Colon (tissue), 2 donors: ENCODE results near the gene NELFE.
"Not testable (repeated sequence)": the region's sequence is repeated elsewhere in the genome, so short reads cannot be mapped to it uniquely, and the experiment has no call there.

ENCODE experiments used
- FAIRE-seq: peaks from 2 replicates; lab custom pipeline; 2012; peaks lifted over from hg19 to GRCh38; lab: Jason Lieb, UNC
- donor health status: control.
- donor health status: control.

NELFE gene

DNA sequence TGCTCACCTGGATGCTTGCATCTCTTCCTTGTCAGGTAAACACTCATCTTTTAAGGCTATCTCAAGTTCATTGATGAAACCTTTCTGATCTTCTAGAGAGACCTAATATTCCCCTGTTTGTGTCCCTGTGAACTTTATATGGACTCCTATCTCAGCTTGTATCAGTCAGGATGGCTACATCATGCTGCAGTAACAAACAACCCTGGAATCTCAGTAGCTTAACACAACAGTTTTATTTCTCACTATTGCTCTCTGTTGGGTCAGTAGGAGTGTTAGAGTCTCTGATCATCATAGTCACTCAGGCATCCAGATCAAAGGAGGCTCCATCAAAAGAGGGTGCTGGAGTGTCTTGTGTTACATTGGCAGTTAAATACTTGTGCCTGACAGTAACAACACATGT lies 43.4 kb downstream of the NELFE start:
- FAIRE-seq, result no peak

DNA sequence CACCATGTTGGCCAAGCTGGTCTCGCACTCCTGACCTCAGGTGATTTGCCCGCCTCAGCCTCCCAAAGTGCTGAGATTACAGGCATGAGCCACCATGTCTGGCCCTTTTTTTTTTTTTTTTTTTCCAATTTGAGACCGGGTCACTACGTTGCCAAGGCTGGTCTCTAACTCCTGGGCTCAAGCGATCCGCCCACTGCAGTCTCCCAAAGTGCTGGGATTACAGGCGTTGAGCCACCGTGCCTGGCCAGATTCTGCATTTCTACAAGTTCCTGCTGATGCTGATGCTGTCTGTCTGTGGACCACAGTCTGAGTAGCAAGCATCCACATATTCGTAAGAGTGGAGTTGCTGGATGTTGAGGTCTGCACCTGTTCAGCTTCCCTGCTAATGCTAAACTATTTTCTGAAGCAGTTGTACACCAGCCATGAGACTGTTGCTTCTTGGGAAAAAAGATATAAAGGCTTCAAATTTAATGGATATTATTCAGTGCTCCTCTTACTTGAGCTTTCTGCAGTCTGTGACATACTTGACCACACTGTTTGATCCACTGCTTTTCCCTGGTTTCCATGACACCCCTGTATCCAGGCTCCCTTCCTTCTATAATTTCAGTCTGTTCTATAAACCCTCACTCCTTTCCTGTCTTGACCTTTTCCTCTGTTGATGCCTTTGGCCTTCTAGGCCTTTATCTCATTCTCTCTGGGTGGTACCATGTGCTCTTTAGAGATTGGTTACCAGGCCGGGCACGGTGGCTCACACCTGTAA lies 46.8 kb downstream of the NELFE start:
- no peak for FAIRE-seq

DNA sequence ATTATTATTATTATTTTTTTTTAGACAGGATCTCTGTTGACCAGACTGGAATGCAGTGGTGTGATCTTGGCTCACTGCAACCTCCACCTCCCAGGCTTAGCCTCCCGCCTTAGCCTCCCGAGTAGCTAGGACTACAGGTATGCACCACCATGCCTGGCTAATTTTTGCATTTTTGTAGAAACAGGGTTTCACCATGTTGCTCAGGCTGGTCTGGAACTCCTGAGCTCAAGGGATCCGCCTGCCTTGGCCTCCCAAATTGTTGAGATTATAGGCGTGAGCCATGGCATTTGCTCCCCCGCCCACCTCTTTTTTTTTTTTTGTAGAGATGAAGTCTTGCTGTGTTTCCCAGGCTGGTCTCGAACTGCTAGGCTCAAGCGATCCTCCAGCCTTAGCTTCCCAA lies 49.5 kb downstream of the NELFE start:
- not testable (repeated sequence) for FAIRE-seq

DNA sequence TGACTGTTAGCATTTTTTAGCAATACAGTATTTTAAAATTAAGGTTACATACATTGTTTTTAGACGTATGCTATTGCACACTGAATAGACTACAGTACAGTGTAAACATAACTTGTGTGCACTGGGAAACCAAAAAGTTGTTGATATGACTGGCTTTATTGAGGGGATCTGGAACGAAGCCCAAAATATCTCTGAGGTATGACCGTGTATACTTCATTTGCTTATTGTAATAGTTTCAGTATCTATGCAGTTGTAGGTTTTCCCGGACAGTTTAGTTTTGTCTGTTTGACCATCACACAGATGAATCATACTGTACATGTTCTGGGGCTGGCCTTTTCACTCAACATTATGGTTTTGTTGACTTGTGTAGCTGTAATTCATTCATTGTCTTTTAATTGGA lies 50.0 kb downstream of the NELFE start:
- no peak for FAIRE-seq

DNA sequence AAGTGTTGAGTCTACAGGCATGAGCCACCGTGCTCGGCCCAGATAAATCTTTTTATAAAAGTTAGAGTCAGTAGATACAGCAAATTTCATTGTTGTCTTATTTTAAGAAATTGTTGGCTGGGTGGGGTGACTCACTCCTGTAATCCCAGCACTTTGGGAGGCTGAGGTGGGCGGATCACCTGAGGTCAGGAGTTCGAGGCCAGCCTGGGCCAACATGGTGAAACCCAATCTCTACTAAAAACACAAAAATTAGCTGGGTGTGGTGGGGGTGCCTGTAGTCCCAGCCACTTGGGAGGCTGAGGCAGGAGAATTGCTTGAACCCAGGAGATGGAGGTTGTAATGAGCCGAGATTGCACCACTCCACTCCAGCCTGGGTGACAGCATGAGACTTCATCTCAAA lies 50.5 kb downstream of the NELFE start:
- FAIRE-seq, result not testable (repeated sequence)

DNA sequence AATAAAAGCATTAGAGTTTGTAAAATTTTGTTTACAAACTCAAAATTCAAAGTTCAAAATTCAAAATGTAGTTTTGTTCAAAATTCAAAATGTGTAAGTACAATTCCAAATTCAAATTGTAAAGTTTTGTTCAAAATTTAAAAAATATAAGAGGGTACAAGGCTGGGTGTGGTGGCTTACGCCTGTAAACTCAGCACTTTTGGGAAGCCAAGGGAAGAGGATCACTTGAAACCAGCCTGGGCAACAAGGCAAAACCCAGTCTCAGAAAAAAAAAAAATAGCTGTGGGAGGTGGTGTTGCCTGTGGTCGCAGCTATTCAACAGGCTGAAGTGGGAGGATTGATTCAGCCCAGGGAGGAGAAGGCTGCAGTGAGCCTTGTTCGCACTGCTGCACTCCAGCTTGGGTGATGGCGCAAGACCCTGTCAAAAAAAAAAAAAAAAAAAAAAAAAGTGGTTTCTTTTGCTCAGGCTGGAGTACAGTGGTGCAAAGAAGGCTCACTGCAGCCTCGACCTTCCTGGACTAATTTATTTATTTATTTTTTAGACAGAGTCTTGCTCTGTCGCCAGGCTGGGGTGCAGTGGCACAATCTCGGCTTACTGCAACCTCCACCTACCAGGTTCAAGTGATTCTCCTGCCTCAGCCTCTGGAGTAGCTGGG lies 51.5 kb downstream of the NELFE start:
- FAIRE-seq, result no peak

DNA sequence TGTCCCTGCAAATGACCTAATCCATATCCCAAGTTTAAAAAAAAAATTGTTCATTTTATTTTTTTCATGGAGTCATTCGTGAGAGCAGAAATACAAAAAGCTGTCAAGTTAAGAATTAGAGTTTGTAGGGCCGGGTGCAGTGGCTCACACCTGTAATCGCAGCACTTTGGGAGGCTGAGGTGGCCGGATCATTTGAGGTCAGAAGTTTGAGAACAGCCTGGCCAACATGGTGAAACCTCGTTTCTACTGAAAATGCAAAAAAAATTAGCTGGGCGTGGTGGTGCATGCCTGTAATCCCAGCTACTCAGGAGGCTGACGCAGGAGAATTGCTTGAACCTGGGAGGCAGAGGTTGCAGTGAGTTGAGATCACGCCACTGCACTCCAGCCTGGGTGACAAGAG lies 52.0 kb downstream of the NELFE start:
- not testable (repeated sequence) for FAIRE-seq

DNA sequence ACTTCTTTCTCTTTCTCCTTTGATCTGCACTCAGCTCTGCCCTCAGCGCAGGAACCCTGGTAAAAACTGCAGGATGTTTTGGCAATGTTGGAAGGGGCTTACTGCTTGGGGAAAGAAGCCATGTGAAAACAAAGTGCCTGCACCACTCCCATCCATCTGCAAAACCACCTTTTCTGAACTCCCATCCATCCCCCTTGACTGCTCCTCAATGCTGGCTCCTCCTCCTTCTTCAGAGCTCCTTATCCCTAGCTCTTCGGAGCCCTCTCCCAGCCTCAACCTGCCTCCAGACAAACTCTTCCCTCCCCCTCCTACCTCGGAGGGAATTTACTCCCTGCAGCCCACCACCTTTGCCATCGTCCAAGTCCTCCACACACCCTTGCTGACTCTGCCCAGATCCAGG lies 52.6 kb downstream of the NELFE start:
- no peak for FAIRE-seq

DNA sequence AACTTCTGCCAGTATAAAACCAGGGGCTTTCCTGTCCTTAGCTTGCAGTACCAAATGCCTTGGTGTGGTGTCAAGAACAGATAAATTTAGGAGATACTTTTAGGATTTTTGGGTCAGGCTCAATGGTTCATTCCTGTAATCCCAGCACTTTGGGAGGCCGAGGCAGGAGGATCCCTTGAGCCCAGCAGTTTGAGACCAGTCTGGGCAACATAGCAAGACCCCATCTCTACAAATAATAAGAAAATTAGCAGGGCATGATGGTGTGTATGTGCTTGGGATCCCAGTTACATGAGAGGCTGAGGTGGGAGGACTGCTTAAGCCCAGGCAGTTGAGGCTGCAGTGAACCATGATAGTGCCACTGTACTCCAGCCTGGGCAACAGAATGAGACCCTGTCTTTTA lies 53.7 kb downstream of the NELFE start:
- FAIRE-seq, result no peak

DNA sequence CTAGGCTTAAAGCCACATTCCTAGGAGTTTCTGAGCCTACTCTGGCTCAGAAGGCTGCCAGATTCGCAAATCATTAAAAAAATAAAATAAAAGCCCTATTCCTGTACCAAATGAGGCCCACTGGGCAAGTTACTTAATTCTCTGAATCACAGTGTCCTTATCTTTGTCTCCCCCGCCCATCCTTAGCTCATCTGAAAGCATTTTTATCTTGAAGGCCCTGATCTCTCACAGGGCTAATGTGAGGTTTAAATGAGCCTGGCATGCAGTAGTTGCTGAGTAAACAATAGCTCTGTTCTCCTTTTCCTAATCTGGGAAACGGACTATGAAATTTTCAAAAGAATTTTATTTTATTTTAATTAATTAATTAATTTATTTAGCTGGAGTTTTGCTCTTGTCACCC lies 54.8 kb downstream of the NELFE start:
- no peak for FAIRE-seq
